Measurements from ENCODE around the gene TMPRSS6. TPM values are rescaled to one million over a fixed set of nuclear protein-coding genes. Genes with fewer than 3 reads are reported as not detected.

TMPRSS6 gene
- total RNA-seq, 1 experiment from 2014 or later = not detected

DNA sequence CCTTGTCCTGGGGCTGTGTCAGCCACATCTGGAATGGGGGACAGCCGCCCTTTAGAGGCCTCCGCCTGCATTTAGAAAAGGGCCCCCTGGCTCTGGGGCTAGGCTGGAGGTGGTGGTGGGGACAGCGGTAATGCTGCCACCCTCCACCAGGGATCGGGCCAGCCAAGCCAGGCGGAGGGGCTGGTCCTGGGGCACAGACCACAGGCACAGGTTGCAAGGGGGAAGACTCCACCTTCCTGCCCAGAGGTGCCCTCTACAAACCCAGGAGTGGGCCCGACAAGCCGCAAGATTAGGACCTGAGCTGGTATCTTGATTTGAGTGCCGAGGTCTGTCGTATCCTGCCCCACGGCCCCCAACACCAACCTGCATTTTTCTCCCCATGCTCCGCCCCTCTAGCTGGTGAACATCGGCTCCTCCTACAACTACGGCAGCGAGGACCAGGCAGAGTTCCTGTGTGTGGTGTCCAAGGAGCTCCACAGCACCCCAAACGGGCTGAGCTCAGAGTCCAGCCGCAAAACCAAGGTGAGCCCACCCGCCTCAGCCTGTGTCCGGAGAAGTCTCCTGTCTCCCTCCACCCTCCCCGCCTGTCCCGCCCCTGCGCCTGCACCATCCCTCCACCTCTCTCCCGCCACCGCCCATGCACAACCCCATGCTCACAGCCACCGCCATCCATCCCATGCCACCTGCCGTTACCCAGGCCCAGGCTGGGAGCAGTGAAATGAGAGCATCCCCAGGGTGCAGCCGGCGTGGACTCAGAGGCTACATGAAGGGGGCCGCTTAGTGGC, 50.4 kb downstream of the TMPRSS6 start:
- ChIA-PET POLR2A (interaction anchor here (0.6 kb wide), 1 partner anchor 152 kb away, joined by 3 read pairs; no protein-coding TSS in a partner anchor), CTCF (no interaction called here)
- H3K27me3 Mint-ChIP-seq (ENCODE audit: insufficient read depth, unreplicated experiment) = no peaks in the 10 kb centered on the region
- no peak for DNase-seq (ENCODE audit: unreplicated experiment)
- intact Hi-C loops (cut with micrococcal nuclease) = no loop called here
- TF ChIP-seq, protein P1, sequence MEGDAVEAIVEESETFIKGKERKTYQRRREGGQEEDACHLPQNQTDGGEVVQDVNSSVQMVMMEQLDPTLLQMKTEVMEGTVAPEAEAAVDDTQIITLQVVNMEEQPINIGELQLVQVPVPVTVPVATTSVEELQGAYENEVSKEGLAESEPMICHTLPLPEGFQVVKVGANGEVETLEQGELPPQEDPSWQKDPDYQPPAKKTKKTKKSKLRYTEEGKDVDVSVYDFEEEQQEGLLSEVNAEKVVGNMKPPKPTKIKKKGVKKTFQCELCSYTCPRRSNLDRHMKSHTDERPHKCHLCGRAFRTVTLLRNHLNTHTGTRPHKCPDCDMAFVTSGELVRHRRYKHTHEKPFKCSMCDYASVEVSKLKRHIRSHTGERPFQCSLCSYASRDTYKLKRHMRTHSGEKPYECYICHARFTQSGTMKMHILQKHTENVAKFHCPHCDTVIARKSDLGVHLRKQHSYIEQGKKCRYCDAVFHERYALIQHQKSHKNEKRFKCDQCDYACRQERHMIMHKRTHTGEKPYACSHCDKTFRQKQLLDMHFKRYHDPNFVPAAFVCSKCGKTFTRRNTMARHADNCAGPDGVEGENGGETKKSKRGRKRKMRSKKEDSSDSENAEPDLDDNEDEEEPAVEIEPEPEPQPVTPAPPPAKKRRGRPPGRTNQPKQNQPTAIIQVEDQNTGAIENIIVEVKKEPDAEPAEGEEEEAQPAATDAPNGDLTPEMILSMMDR (IDR thresholded peaks at IDR 0.05; ENCODE audit: unreplicated experiment) = no peak
- H3K4me1 Mint-ChIP-seq (ENCODE audit: insufficient read depth, unreplicated experiment) = no peaks in the 10 kb centered on the region
- no peak overlapping the region for H3K27ac Mint-ChIP-seq (ENCODE audit: low read depth, unreplicated experiment)
- peaks cover 14% of the 10 kb centered on the region for H3K36me3 Mint-ChIP-seq (ENCODE audit: insufficient read depth, unreplicated experiment)
- no peaks in the 10 kb centered on the region for H3K9me3 Mint-ChIP-seq (ENCODE audit: unreplicated experiment)
- no peak overlapping the region for H3K4me3 Mint-ChIP-seq (ENCODE audit: unreplicated experiment)
- no TSS peak for BruUV-seq (replicated peaks)

DNA sequence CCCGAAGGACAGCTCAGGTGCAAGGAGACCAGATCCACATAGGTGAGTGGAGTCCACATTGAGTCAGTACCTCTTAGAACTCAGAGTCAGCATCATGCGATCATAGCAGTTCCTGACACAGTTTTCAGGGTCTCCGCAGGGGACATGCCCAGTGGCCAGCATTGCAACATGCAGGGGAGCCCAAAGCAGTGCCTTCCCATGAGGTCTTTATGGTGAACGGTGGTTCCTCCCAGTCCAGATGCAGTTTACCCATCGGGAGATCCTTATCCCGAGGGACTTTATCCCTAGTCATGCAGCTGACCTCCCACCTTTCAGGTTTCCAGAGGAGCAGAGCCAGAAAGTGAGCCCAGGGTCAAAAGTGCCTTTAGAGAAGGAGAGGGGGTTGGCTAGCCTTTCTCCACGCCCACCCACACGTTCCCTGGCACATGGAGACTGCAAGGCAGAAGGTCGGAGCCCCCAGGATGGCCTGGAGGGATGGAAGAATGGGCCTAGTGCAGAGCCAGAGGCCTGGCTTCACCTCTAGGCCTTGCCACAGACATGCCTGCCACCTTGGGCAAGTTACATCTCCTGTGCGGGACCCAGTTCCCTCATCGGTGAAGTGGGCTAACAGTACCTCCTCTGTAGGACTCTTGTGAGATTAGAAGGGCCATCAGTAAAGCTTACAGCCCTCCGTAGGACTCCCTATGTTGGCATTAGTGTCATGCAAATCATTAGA, 51.6 kb downstream of the TMPRSS6 start:
- no peak overlapping the region for H3K4me3 Mint-ChIP-seq (ENCODE audit: unreplicated experiment)
- TF ChIP-seq, protein P1 (IDR thresholded peaks at IDR 0.05; ENCODE audit: unreplicated experiment) = no peak
- H3K36me3 Mint-ChIP-seq (ENCODE audit: insufficient read depth, unreplicated experiment) = peaks cover 14% of the 10 kb centered on the region
- POLR2A ChIA-PET = no interaction called here
- H3K4me1 Mint-ChIP-seq (ENCODE audit: insufficient read depth, unreplicated experiment) = no peaks in the 10 kb centered on the region
- no peaks in the 10 kb centered on the region for H3K9me3 Mint-ChIP-seq (ENCODE audit: unreplicated experiment)
- intact Hi-C loops (cut with micrococcal nuclease) = no loop called here
- BruUV-seq (replicated peaks) = no TSS peak
- H3K27ac Mint-ChIP-seq (ENCODE audit: low read depth, unreplicated experiment) = no peak overlapping the region
- DNase-seq (ENCODE audit: unreplicated experiment) = no peak
- no peaks in the 10 kb centered on the region for H3K27me3 Mint-ChIP-seq (ENCODE audit: insufficient read depth, unreplicated experiment)
- CTCF ChIA-PET = no interaction called here

DNA sequence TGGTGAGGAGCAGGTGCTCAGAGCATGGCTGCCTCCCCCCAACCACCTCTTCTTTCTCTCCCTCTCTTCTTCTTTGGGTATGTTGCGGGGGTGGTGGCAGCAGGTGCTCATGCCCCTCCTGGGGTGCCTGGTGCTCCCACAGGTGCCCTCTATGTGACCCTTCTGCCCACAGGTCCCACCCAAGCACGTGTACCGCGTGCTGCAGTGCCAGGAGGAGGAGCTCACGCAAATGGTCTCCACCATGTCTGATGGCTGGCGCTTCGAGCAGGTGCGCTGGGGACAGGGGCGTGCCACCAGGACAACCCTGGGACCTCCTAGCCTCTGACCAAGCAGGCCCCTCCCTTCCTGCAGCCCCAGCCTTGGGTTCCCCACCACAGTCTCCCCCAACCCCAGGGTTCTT, 52.3 kb downstream of the TMPRSS6 start:
- no peak for DNase-seq (ENCODE audit: unreplicated experiment)
- H3K4me1 Mint-ChIP-seq (ENCODE audit: insufficient read depth, unreplicated experiment) = peaks cover 5% of the 10 kb centered on the region
- H3K36me3 Mint-ChIP-seq (ENCODE audit: insufficient read depth, unreplicated experiment) = peaks cover 19% of the 10 kb centered on the region
- TF ChIP-seq, protein P1 (IDR thresholded peaks at IDR 0.05; ENCODE audit: unreplicated experiment) = no peak
- intact Hi-C loops (cut with micrococcal nuclease) = no loop called here
- ChIA-PET CTCF (no interaction called here), POLR2A (no interaction called here)
- H3K27me3 Mint-ChIP-seq (ENCODE audit: insufficient read depth, unreplicated experiment) = no peaks in the 10 kb centered on the region
- no peak overlapping the region for H3K4me3 Mint-ChIP-seq (ENCODE audit: unreplicated experiment)
- H3K9me3 Mint-ChIP-seq (ENCODE audit: unreplicated experiment) = no peaks in the 10 kb centered on the region
- H3K27ac Mint-ChIP-seq (ENCODE audit: low read depth, unreplicated experiment) = no peak overlapping the region
- no TSS peak for BruUV-seq (replicated peaks)

DNA sequence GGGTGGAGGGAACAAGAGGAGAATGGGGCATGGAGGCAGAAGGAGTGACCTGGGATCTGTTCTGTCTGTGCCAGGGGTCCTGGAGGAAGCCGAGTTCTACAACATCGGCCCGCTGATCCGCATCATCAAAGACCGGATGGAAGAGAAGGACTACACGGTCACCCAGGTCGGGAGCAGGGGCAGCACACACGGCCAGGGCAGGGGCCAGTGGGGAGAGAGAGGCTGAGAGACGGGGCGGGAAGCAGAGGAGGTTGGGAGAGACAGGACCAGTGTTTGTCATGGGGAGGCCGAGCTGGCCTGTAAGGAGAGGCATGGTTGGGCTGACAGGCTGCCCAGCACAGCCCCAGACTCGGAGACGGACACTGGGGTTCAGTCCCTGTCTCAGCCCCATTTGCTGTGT, 53.3 kb downstream of the TMPRSS6 start:
- peaks cover 20% of the 10 kb centered on the region for H3K36me3 Mint-ChIP-seq (ENCODE audit: insufficient read depth, unreplicated experiment)
- no peaks in the 10 kb centered on the region for H3K9me3 Mint-ChIP-seq (ENCODE audit: unreplicated experiment)
- BruUV-seq (replicated peaks) = no TSS peak
- peaks cover 6% of the 10 kb centered on the region for H3K4me1 Mint-ChIP-seq (ENCODE audit: insufficient read depth, unreplicated experiment)
- TF ChIP-seq, protein P1 (IDR thresholded peaks at IDR 0.05; ENCODE audit: unreplicated experiment) = no peak
- ChIA-PET POLR2A (interaction anchor here (0.5 to 0.6 kb wide), 2 partner anchors 301 to 414 kb away, joined by 3 read pairs; no protein-coding TSS in a partner anchor), CTCF (interaction anchor here (2.4 kb wide), 1 partner anchor 12 kb away, joined by 17 read pairs; no protein-coding TSS in a partner anchor)
- H3K27me3 Mint-ChIP-seq (ENCODE audit: insufficient read depth, unreplicated experiment) = no peaks in the 10 kb centered on the region
- intact Hi-C loops (cut with micrococcal nuclease) = no loop called here
- no peak for DNase-seq (ENCODE audit: unreplicated experiment)
- no peak overlapping the region for H3K27ac Mint-ChIP-seq (ENCODE audit: low read depth, unreplicated experiment)
- no peak overlapping the region for H3K4me3 Mint-ChIP-seq (ENCODE audit: unreplicated experiment)

All from MCF 10A (cell line).